Activated T-cell treated with anti-CD3 and anti-CD28 coated beads, Interleukin-2, amount 50 U/mL, for 24 hours (primary cell): Measurements from ENCODE around the gene RCSD1.
"Not testable (repeated sequence)": the region's sequence is repeated elsewhere in the genome, so short reads cannot be mapped to it uniquely, and the experiment has no call there.

Experiments
- DNase-seq: peaks from one replicate; pipeline ENCODE4 v3.0.0-alpha.2; 2020
- H3K27ac Mint-ChIP-seq: 2 replicates; pipeline ENCODE4 v1.8.0; 2020; ENCODE audit warnings: mild to moderate bottlenecking, mixed read lengths
- H3K27me3 Mint-ChIP-seq: 2 replicates; pipeline ENCODE4 v1.8.0; 2020; ENCODE audit warnings: mixed read lengths
- H3K36me3 Mint-ChIP-seq: 2 replicates; pipeline ENCODE4 v1.8.0; 2020; ENCODE audit warnings: low read depth, mixed read lengths
- H3K4me1 Mint-ChIP-seq: 2 replicates; pipeline ENCODE4 v1.8.0; 2020; ENCODE audit warnings: low read depth, mixed read lengths
- H3K4me3 Mint-ChIP-seq: 2 replicates; pipeline ENCODE4 v1.8.0; 2020; ENCODE audit warnings: mild to moderate bottlenecking, moderate library complexity, mixed read lengths
- H3K9me3 Mint-ChIP-seq: 2 replicates; pipeline ENCODE4 v1.8.0; 2020; ENCODE audit warnings: mixed read lengths

Gene RCSD1

DNA sequence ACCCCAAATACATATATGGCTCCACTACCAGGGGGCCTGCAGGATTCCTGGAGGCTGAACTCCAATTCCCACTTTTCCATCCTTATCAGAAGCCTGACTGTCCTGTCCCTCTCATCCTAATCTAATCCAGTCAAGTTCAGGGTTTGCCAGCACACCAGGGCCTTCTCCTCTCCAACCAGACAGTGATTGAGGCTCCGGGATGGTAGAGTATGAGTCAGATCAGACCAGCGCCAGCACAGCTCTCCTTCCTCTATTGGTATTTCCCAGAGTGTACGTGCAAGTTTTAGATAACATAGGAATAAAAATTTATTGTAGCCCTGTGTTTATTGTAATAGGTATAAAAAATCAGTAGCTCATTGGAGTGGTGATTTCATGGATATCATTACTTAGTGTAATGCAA lies 24.5 kb upstream of the RCSD1 start:
- Mint-ChIP-seq H3K4me1 (peaks cover 28% of the 10 kb centered on the region), H3K36me3 (peaks cover 3% of the 10 kb centered on the region), H3K9me3 (peaks cover 14% of the 10 kb centered on the region), H3K27ac (no peak overlapping the region), H3K4me3 (no peak overlapping the region), H3K27me3 (no peaks in the 10 kb centered on the region)
- no peak for DNase-seq

DNA sequence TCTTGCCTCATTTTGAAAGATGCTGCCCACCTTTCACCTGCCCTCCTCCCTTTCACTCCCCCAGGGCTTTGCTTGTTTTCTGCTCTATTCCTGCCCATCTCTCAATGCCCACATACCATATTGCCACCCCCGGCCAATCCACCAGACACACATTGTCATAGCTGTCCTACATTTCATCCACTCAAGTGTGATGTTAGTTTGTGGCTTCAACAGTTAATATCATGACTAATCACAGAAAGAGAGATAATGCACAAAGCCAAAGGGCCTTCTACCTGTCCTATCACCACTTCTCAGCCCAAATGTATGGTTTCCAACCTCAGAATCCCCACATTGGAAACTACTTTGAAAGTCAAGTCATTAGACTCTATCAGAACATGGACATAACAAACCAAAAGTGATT lies 18.0 kb upstream of the RCSD1 start:
- Mint-ChIP-seq H3K27ac (no peak overlapping the region), H3K4me3 (no peak overlapping the region), H3K9me3 (peaks cover 13% of the 10 kb centered on the region), H3K36me3 (peaks cover 1% of the 10 kb centered on the region), H3K4me1 (peaks cover 17% of the 10 kb centered on the region), H3K27me3 (no peaks in the 10 kb centered on the region)
- DNase-seq = no peak

DNA sequence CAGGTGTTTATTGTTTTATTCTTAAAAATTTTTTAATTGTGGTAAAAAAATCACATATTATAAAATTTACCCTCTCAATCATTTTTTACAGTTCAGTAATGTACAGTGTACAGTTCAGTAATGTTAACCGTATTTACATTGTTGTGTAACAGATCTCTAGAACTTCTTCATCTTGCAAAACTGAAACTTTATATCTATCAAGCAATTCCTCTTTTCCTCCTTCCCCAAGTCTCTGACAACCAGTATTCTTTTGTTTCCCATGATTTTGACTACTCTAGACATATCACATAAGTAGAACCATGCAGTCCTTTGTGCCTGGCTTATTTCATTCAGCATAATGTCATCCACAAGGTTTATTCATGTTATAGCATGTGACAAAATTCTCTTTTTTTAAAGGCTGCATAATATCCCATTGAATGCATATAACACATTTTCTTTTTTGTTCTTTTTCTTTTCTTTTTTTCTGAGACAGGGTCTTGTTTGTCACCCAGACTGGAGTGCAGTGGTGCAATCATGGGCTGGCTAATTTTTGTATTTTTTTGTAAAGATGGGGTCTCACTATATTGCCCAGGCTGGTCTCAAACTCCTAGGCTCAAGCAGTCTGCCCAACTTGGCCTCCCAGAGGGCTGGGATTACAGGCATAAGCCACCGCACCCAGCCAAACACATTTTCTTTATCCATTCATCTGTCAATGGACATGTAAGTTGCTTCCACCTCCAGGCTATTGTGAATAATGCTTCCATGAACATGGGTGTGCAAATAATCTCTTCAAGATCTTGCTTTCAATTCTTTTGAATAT lies 17.2 kb upstream of the RCSD1 start:
- Mint-ChIP-seq H3K4me1 (peaks cover 25% of the 10 kb centered on the region), H3K9me3 (peaks cover 9% of the 10 kb centered on the region), H3K27ac (no peak overlapping the region), H3K27me3 (no peaks in the 10 kb centered on the region), H3K4me3 (no peak overlapping the region), H3K36me3 (no peaks in the 10 kb centered on the region)
- DNase-seq = no peak

DNA sequence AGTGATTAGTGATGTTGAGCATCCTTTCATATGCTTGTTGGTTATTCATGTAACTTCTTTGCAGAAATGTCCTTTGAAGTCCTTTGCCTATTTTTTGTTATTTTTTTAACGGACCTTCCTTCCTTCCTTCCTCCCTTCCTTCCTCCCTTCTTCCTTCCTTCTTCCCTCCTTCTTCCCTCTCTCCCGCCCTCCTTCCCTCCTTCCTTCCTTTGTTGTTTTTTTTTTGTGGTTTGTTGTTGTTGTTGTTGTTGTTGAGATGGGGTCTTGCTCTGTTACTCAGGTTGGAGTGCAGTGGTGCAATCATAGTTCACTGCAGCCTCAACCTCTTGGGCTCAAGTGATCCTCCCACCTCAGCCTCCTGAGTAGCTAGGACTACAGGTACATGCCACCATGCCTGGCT lies 16.0 kb upstream of the RCSD1 start:
- peaks cover 36% of the 10 kb centered on the region for H3K4me1 Mint-ChIP-seq

DNA sequence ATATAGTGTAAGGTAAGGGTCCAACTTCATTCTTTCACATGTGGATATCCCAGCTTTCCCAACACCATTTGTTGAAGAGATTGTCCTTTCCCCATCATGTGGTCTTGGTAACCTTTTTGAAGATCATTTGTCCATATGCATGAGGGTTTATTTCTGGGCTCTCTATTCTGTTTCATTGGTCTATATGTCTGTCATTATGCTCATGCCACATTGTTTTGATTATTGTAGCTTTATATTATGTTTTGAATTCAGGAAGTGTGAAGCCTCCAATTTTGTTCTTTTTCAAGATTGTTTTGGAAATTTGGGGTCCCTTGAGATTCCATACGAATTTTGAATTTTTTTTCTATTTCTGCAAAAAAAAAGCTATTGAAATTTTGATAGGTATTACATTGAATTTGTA lies 15.2 kb upstream of the RCSD1 start:
- Mint-ChIP-seq H3K36me3 (no peaks in the 10 kb centered on the region), H3K4me3 (no peak overlapping the region), H3K27ac (no peak overlapping the region), H3K27me3 (no peaks in the 10 kb centered on the region), H3K9me3 (peaks cover 9% of the 10 kb centered on the region), H3K4me1 (peaks cover 39% of the 10 kb centered on the region)
- no peak for DNase-seq

More for the DNA sequence above, 16.0 kb upstream of the RCSD1 start:
- not testable (repeated sequence) for H3K36me3 Mint-ChIP-seq, DNase-seq, H3K4me3 Mint-ChIP-seq, H3K9me3 Mint-ChIP-seq, H3K27ac Mint-ChIP-seq, H3K27me3 Mint-ChIP-seq

DNA sequence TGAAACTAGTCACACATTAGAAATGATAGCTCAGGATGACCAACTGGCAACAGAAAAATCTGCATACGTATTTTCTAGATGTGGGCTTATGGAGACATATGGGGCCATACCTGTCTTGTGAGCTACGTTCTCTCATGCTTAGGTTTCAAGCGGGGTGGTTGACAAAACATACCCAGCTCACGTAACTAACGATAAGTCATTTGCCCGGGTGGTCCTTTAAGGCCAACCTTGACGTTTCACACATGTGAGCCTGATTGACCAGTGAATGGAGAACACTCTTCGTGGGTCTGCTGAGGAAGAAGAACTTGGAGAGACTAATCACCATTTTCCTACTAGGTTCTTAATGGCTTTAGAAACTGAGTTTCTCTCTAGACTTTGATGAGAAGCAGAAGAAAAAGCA lies 13.5 kb upstream of the RCSD1 start:
- Mint-ChIP-seq H3K4me3 (peak overlapping the region; percentile 51), H3K27ac (peak overlapping the region; percentile 89), H3K36me3 (no peaks in the 10 kb centered on the region), H3K27me3 (no peaks in the 10 kb centered on the region), H3K9me3 (peaks cover 9% of the 10 kb centered on the region), H3K4me1 (peaks cover 47% of the 10 kb centered on the region)
- no peak for DNase-seq

DNA sequence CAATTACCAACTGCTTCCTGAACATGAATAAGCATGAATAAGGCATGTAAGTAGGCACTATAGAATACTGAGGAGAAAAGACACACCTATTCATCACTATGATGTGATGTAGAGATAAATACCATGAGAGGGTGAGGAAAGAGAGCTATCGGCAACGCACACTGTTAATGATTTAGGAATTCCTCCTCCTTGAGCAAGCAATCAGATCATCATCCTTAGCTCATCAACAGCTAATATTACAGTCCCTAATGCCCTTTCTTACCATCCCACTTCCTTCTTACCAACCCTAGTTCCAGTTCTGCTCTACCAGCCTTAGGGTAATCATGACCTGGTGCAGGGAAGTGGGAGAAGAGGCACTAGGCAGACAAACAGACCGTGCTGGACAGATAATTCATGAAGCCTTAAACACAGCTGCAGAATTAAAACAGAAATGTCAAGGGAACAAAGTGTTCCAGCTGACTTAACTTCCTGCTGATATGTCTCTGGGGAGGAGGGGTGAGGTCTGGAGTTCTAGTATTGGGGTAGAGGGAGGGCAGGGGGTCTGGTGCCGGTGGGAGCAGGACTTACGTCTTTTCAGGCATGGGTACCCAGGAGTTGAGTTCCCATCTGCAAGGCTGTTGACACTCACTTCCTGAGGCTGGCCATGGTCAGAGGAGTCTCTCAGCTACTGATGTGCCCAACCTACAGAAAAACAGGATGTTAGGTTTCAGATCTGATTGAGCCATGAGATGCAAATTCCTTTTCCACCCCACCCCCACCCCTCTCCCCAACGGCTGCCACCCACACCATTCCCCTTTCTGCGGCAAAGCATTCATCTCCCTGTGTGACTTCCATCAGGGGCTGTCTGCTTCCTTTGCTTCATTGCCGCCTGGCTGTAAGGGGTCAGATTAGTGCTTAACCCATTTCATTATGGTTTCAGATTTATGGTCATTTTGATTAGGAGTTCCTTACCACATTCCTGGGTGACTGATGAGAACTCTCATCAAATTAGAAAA lies 12.6 kb upstream of the RCSD1 start:
- no peaks in the 10 kb centered on the region for H3K36me3 Mint-ChIP-seq
- no peaks in the 10 kb centered on the region for H3K27me3 Mint-ChIP-seq
- peak overlapping the region; percentile 51 for H3K4me3 Mint-ChIP-seq
- H3K27ac Mint-ChIP-seq = peak overlapping the region; percentile 89
- H3K9me3 Mint-ChIP-seq = peaks cover 9% of the 10 kb centered on the region
- peaks cover 48% of the 10 kb centered on the region for H3K4me1 Mint-ChIP-seq
- peak; percentile 46 for DNase-seq

DNA sequence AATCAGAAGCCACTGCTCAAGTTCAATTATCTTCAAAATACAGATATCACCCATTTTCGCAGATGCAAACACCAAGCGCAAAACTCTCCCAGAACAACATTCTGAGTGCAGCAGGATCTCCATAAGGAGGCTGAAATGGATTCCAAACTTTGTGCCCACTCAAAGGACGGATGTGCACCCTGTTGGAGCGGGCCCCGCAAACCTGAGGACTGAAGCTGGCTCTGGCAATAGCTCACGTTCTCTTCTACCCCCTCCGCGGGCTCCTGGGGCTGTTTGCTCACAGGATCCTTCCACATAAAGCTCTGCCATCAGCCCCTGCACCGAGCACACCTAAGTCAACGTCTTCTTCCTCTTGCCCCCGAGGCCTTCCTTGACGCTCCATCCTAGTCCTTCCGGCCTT lies 11.7 kb upstream of the RCSD1 start:
- Mint-ChIP-seq H3K4me1 (peaks cover 51% of the 10 kb centered on the region), H3K36me3 (no peaks in the 10 kb centered on the region)

DNA sequence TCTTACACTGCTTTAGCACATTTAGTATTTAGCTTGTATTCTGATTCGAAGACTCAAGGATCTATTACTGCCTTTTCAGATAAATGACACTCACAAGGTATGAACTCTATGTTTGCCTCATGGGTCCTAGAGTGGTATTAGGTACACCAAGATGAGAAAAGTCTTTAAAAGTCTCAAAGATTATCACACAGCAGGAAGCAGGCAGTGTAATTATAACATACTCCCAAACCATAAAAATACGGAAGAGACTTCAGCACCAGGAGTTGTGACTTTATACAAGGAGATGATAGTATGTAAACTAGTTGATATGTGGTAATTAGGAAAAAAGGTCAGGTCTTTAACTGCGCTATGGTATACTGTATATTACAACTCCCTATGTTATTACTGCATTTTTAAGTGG lies 11.2 kb upstream of the RCSD1 start:
- Mint-ChIP-seq H3K27me3 (no peaks in the 10 kb centered on the region), H3K9me3 (peaks cover 9% of the 10 kb centered on the region), H3K27ac (peak overlapping the region; percentile 89), H3K4me1 (peaks cover 52% of the 10 kb centered on the region), H3K4me3 (no peak overlapping the region), H3K36me3 (no peaks in the 10 kb centered on the region)
- DNase-seq = no peak

More for the DNA sequence above, 11.7 kb upstream of the RCSD1 start:
- Mint-ChIP-seq H3K27ac (peak overlapping the region; percentile 89), H3K9me3 (peaks cover 9% of the 10 kb centered on the region), H3K27me3 (no peaks in the 10 kb centered on the region), H3K4me3 (no peak overlapping the region)
- no peak for DNase-seq

DNA sequence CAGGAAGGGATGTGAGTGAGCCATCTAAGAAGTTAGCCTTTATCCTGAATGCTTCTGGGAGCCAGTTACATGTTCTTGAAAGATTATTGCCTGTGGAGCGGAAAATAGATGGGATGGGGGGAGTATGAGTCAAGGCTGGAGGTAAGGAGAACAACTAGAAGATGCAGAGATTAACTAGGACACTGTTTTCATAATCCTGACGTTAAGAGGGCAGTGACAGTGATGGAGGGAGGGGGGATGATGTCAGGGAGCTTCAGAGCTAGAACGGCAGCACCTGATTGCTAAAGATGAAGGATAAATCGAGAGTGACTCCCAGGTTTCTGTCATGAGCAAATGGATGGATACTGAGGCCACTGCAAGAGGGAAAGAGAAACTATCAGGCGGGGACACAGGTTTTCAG lies 10.0 kb upstream of the RCSD1 start:
- H3K36me3 Mint-ChIP-seq = no peaks in the 10 kb centered on the region
- H3K4me3 Mint-ChIP-seq = no peak overlapping the region
- H3K27ac Mint-ChIP-seq = peak overlapping the region; percentile 12
- no peaks in the 10 kb centered on the region for H3K27me3 Mint-ChIP-seq
- H3K4me1 Mint-ChIP-seq = peaks cover 54% of the 10 kb centered on the region
- peaks cover 6% of the 10 kb centered on the region for H3K9me3 Mint-ChIP-seq
- no peak for DNase-seq

DNA sequence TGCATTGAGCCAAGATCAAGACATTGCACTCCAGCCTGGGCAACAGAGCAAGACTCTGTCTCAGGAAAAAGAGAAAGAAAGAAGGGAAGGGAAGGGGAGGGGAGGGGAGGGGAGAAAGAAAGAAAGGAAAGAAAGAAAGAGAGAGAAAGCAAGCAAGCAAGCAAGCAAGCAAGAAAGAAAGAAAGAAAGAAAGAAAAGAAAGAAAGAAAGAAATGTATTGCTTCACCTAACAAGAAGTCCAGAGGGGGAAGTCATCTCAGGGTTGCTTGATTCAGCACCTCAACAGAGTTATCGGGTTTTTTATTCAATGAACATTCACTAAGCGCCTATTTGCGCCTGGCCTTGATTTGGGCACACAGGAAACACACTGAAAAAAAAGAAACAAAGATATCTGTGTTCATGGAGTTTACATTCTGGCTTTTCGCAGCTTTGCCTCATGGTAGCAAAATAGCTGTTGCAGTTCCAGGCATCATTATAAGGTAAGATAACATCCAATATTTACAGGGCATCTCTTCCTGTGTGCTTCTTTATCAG lies 8.2 kb upstream of the RCSD1 start:
- Mint-ChIP-seq H3K4me1 (peaks cover 52% of the 10 kb centered on the region), H3K36me3 (no peaks in the 10 kb centered on the region), H3K4me3 (no peak overlapping the region), H3K27ac (no peak overlapping the region), H3K27me3 (no peaks in the 10 kb centered on the region), H3K9me3 (no peaks in the 10 kb centered on the region)
- DNase-seq = no peak

DNA sequence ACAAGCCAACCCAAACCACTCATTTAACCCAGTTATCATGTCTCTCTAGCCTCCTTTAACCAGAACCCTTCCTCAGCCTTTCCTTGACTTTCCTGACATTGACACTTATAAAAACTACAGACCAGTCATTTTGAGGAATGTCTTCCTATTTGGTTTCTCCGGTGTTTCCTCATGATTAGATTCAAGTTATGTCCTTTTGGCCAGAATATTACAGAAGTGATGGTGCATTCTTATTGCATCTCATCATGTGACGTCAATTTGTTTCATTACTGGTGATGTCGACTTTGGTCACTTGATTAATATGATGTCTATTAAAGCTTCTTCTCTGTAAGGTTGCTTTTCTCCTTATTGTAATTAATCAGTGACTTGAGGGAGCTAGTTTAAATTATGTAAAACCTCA lies 6.1 kb upstream of the RCSD1 start:
- H3K36me3 Mint-ChIP-seq = no peaks in the 10 kb centered on the region
- H3K27me3 Mint-ChIP-seq = no peaks in the 10 kb centered on the region
- no peak overlapping the region for H3K4me3 Mint-ChIP-seq
- no peaks in the 10 kb centered on the region for H3K9me3 Mint-ChIP-seq
- DNase-seq = no peak
- H3K27ac Mint-ChIP-seq = no peak overlapping the region
- H3K4me1 Mint-ChIP-seq = peaks cover 49% of the 10 kb centered on the region

DNA sequence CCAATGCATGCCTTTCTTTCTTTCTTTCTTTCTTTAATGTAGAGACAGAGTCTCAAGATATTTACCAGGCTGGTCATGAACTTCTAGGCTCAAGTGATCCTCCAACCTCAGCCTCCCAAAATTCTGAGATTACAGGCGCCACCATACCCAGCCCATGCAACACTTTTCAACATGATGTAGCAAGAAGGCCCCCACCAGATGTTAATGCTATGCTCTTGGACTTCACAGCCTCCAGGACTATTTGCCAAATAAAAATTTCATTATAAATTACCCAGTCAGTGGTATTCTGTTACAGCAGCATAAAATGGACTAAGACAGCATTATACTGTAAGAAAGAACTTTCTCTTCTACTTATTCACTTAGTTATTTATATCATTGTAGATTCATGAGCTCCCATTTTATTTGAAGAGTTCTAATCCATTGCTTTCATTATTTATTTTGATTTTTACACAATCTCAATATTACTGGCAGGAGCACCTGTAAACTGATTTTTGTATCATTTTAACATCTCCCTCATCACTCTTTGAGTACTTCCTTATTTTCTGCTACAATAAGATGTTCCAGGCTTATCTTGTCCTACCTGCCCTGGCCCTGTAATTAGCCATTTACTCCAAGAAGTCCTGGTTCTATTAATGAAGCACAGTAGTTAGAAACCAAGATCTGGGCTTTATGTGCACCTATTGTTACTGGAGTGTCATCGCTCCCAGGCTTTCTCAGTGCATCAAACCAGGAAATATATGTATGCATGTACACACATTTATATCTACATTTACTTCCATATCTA lies 4.8 kb upstream of the RCSD1 start:
- Mint-ChIP-seq H3K4me3 (no peak overlapping the region), H3K36me3 (peaks cover 4% of the 10 kb centered on the region), H3K27ac (no peak overlapping the region), H3K9me3 (no peaks in the 10 kb centered on the region), H3K4me1 (peaks cover 51% of the 10 kb centered on the region), H3K27me3 (no peaks in the 10 kb centered on the region)
- no peak for DNase-seq

DNA sequence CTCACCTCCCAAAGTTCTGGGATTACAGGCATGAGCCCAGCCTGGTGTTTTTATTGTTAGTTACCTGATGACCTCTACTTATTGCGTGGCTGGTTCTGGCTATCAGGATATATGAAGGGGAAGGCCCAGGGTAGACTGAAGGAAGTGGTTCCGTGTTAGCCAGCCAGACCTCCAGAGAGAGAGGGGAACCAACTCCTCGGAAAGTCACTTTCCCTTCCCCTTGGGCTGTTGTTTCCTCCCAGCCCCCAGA lies 2.5 kb upstream of the RCSD1 start:
- Mint-ChIP-seq H3K4me1 (peaks cover 52% of the 10 kb centered on the region), H3K4me3 (peak overlapping the region; percentile 82), H3K9me3 (no peaks in the 10 kb centered on the region), H3K27me3 (no peaks in the 10 kb centered on the region), H3K27ac (peak overlapping the region; percentile 95), H3K36me3 (peaks cover 25% of the 10 kb centered on the region)
- no peak for DNase-seq
